Stimulated activated CD8-positive, alpha-beta memory T cell treated with anti-CD3 and anti-CD28 coated beads, Interleukin-12 subunit alpha, Interleukin-12 subunit beta, amount 100 ng/mL, for 1 hour (primary cell): ENCODE data around the gene MDGA2.
"Not testable (repeated sequence)": the region's sequence is repeated elsewhere in the genome, so short reads cannot be mapped to it uniquely, and the experiment has no call there.

Experiments used
- DNase-seq: peaks from one replicate; pipeline ENCODE4 v3.0.0-alpha.2; 2020; ENCODE audit warnings: low read depth

MDGA2 gene

GRCh38 chr14:47328376-47328775, 347.0 kb downstream of the MDGA2 start:
- no peak for DNase-seq

GRCh38 chr14:47327336-47327735, 348.1 kb downstream of the MDGA2 start:
- DNase-seq, result no peak

DNA sequence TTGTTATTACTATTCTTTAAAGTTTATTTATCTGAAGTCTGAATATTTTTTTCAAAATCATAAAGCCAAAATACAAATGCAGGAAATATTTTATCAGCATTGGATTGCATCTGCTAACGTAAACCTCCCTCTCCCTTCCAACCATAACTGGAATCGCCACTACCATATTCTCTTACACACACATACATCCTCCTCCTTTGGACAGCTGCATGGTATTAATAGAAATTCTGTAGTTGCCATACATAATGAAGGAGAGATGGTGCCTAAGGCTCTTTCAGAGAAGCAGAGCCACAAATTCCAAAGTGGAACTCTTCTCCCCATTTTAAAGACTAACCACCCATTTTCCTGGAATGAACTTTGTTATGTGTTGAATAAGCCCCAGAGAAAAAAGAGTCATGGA, 352.7 kb downstream of the MDGA2 start:
- no peak for DNase-seq

DNA sequence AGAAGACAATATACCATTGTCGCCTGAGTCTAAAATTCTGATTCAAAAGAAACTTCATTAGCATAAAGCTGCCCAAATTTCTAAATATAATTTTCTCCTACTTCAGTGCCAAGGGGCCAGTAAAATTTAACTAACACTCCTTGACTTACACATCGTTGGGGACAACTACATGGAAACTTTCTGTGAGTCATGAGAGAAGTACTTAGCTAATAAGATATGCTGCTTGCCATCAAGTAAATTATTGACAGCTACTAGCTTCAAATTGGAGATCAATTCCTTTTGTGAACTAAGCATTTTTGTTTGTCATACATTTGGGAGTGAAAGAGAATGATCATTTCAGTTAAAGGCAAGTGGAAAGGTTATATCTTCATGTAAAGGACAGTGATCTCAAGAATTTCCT, 373.3 kb downstream of the MDGA2 start:
- DNase-seq, result no peak

DNA sequence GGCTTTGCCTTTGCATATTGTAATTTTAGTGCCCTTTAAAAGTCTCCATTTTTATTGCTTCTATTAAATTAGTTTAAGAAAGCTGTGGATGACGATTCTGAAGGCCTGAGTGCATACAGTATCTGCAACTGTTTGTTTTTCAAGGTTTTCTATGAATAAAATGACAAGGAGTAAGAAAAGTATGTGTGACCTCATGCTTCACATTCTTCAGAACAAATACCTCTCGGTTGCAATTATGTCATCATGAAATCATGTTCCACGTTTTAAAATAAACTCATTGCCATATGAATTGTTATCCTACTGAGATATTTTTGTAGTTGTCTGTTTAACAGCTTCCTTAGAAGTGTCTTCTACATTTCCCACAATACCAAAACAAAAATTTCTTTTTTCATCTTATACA, 374.6 kb downstream of the MDGA2 start:
- DNase-seq, result no peak

- no peak for DNase-seq
These were observed 378.0 kb downstream of the MDGA2 start for GRCh38 chr14:47297374-47297773.

DNA sequence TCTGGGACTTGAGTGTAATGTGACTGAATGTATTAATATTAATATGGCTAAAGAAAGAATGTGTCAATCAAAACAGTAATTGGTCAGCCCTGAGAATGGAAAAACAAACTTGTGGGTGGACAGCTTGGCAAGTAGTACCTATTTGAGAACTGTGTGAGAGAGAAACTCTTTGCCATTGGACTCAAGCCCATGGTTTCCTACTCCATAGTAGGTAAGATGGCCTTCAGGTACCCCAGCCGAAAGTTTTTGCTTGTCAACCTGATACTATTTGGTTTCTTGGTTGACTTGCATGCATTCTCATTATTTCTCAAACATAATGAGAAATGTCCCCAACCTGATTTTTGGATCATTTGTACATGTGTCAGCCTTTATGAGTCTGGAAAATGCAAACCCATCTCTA, 391.1 kb downstream of the MDGA2 start:
- no peak for DNase-seq

DNA sequence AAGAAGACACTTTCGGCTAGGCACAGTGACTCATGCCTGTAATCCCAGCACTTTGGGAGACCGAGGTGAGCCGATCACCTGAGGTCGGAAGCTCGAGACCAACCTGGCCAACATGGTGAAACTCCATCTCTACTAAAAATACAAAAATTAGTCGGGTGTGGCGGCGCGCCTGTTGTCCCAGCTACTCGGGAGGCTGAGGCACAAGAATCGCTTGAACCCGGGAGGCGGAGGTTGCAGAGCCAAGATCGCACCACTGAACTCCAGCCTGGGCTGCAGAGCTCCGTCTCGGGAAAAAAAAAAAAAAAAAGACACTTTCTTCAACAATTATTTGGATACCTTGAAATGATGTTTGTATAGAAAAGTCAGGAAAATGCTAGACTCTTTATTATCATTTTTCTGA, 393.6 kb downstream of the MDGA2 start:
- DNase-seq, result not testable (repeated sequence)

- DNase-seq, result peak; percentile 0
These were observed 397.1 kb downstream of the MDGA2 start for GRCh38 chr14:47278233-47278842.

DNA sequence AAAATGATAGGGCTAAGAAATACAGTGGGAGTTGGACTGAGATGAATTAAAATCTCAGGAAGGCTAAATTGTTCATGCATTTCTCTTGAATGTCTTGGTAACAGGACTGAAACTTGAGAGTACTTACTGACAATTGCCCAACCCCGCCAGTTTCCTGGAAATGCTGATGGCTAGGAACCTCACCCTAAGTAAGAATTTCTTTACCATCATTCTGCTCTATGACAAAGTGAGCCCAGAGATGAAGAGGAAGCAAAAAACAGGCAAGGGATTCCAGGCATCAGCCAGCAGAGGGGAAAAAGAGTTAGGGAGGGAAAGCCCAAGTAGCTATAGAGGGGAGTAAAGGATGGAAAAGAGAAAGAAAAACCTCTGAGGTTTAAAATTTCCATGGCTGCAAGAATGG, 397.7 kb downstream of the MDGA2 start:
- no peak for DNase-seq

DNA sequence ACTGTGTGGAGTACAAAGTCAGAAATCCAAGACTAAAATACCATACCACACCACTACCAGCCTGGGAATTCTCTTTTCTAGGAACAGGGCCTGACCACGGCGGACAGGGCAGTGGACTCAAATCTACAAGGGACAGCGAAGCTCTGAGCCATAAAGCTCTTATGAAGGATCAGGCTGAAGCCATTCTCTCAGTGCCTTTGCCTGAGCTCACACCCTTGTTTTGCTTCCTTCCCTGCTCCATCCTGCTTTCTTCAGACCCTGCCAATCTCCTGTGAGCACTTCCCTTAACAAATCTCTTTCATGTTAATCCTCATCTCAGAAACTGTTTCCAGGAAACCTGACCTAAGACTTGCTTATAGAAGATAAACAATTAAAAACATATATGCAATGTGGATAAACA, 398.5 kb downstream of the MDGA2 start:
- DNase-seq, result no peak

DNA sequence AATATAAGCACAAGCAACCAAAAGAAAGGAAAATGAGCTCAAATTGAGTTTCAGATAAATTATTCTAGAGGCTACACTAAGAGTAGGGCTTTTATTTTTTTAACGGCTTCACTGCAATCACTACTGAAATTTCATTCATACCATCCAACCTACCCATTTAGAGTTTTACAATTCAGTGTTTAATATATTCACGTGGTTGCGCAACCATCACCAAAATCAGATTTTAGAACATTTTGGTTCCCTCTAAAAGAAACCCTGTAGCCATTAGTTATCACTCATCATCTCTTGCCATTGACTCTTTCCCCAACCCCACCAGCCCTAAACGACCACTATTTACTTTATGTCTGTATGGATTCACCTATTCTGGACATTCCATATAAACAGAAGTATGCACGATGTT, 401.5 kb downstream of the MDGA2 start:
- DNase-seq, result no peak

- DNase-seq, result no peak
These were observed 404.7 kb downstream of the MDGA2 start for GRCh38 chr14:47270715-47271114.

DNA sequence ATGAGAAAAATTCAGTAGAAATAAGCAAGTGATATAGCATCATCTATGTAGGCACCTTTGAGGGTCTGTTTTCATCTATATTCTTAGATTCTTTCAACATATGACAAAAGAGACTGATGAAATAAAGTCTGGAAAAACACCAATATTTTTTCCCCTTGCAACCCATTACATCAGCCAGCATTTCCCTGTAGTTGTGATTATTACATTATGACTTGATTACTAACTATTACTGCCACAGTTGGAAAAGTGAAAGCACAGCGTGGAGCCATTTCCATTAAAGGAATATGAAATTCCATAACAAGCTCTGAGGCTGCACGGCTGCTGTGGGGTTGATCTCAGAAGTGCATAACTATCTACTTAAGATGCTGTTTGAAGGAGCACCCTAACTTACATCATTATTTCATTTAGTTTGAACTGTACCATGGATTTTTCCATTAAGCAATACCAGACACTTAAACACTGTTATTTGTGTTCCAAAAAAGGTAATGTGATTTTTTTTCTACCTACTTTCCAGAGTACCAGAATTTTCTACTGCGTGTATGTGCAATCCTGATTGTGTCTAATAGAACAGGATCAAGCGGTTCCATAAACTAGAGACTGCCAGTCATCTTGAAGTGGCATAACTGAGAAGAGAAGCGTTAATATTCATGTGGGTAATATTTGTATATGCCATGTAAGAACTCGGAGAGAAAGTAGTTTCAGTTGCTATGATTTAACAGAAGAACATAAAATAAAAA, 405.5 kb downstream of the MDGA2 start:
- DNase-seq, result no peak

DNA sequence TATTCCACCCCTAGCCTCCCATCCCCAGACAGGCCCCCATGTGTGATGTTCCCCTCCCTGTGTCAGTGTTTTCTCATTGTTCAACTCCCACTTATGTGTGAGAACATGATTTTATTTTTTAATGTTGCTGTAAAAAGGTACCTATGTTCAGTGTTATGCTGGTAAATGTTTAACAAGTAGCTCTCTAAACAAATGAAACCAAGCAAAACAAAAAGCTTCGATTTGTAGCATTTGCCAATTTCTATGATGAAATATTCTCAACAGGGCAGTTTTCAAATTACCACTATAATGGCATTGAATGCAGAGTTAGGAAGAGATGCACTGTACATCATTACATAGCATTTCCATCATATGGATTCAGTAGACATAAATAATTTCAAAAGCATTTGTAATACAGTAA, 410.6 kb downstream of the MDGA2 start:
- DNase-seq, result no peak

DNA sequence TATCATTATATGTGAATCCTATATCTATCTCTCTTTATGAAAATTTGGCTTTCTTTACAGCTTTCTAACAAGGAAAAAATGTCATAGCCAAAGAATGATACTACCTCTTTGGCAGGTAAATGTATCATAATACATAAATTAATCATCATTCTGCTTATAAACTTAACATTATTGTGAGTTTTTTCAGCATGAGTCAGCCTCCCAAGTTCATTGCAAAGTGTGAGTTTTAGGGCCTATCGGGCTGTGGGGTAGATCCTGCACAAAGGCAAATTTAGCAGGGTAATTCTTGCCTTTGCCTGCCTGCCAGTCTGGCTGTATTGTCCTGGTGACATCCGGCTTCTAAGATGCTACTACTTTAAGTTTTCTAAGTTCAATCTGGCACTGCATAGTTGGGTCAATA, 412.6 kb downstream of the MDGA2 start:
- DNase-seq, result no peak

DNA sequence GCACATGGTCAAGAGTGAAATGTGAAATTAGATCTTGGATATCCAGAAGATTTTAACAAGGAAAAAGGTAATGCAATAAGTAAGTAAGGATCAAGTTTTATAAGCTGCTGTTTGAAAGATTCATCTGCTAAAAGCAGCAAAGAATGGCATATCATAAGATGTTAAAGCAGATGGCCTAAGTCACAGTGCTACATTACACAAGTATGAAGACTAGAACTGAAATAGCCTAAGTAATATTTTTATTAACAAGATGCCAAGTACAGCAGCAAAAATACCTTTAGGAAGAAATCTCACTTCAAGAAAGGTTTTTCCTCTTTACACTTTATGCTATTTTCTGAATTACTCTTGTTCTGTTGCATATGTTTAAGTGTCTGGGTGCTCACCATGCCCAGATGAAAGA, 414.1 kb downstream of the MDGA2 start:
- no peak for DNase-seq

DNA sequence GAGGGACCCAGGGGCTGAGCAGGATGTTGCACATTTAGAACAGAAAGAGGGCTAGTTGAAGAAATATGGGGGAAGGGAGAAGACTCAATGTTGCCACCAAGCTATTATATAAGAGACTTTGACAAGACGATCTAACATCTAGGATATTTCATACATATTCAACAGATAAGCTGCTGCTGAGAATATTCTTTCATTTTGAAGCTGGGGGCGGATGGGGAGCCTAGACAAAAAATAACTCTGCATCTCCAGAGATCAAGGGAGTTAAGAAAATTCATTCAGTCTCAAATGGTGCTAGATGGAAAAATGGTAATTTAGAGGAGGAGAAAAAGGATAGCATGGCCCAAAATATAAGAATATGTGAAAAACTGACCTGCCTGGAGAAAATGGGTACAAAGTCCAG, 415.6 kb downstream of the MDGA2 start:
- no peak for DNase-seq

DNA sequence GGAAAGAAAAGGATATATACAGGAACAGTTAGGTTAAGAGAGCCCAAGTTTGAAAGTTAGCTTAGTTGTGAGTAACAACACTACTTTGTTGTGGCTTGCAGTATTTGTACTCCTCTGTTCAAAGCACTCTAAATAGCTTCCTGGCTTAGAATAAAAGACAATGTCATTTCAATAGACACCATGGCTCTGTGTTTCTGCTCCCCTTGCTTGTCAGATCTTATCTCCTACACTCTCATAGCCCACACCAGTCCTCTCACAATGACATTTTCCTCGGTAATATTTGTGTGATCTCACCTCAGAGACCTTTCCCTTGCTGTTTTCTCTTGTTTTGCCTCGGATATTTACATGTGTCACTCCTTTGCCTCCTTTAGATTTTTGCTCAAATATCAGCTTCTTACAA, 418.4 kb downstream of the MDGA2 start:
- DNase-seq, result no peak

DNA sequence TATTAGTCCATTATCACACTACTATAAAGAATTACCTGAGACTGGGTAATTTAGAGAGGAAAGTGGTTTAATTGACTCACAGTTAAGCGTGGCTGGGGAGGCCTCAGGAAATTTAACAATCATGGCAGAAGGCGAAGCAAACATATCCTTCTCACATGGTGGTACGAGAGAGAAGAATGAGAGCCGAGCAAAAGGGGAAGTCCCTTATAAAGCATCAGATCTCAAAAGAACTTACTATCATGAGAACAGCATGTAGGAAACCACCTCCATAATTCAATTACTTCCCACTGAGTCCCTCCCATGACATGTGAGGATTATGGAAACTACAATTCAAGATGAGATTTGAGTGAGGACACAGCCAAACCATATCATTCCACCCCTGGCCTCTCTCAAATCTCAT, 422.6 kb downstream of the MDGA2 start:
- no peak for DNase-seq

DNA sequence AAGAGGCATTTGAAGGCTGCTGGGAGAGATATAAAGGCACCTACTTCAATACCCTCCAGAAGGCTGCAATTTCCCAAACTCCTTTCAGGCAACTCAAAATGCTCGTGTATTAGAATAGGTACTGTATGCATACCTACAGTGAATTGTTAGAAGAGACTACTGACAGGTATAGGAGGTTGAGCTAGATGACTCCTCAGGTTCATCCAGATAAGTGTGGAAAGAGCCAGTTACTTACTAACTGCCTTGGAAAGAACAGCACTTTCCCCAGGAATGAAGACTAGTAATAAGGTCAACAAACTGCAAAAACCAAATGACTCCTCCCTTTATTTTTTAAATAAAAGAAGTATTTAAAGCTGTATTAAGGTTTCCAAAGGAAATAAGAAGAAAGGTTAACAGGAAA, 429.0 kb downstream of the MDGA2 start:
- DNase-seq, result no peak

- not testable (repeated sequence) for DNase-seq
These were observed 432.8 kb downstream of the MDGA2 start for GRCh38 chr14:47242579-47242978.

GRCh38 chr14:47240748-47241437, 434.5 kb downstream of the MDGA2 start:
- DNase-seq, result no peak

DNA sequence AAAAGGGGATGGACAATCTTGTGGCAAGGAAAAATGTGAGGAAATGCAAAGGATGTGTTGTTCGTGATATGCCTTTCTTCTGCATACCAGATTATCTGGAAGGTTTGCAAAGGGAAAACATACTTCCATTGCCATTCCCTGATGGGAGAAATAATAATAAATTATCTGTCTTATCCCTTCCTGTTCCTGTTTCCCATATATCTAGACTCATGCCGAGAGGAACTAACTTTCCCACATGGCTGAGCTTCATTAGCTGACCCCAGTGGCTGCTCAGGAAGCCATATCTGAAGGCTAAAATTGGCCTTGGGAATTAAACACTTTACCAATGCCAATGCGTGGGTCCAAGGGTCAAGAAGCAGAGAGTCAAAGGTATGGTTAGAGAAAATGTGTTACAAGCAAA, 439.8 kb downstream of the MDGA2 start:
- no peak for DNase-seq
